Colonic mucosa (tissue), 4 donors: Measurements from ENCODE around the gene MAP3K5. TPM values are rescaled to one million over a fixed set of nuclear protein-coding genes. Genes with fewer than 3 reads are reported as not detected.

Experiments
- DNase-seq: peaks from one replicate; pipeline ENCODE4 v3.0.0-alpha.2; 2020
- H3K27ac ChIP-seq: fragments of 200-600 bp; one replicate; pipeline ENCODE4 v1.8.0; 2021
- H3K27me3 ChIP-seq: fragments of 200-600 bp; one replicate; pipeline ENCODE4 v1.8.0; 2021
- H3K36me3 ChIP-seq: fragments of 200-600 bp; one replicate; pipeline ENCODE4 v1.8.0; 2021
- H3K4me1 ChIP-seq: fragments of 200-600 bp; one replicate; pipeline ENCODE4 v1.8.0; 2021; ENCODE audit warnings: mild to moderate bottlenecking
- H3K4me3 ChIP-seq: fragments of 200-600 bp; one replicate; pipeline ENCODE4 v1.8.0; 2021
- H3K9ac ChIP-seq, 2 donors: one replicate each; pipeline ENCODE4 v1.7.0; 2013; ENCODE audit warnings: control low read depth in 2 of 2, low read depth in 2 of 2, low read length in 2 of 2
- H3K9me3 ChIP-seq: fragments of 200-600 bp; one replicate; pipeline ENCODE4 v1.8.0; 2021
- intact Hi-C: fragments of 100-400 bp; cut with DNase I; formaldehyde crosslinking; loops from one replicate; pipeline ENCODE4 v1.14.1; 2022
- total RNA-seq, 2 donors: library from RNA; stranded (reverse); fragmentation: NEBNext Ultra II Directional in 1 of 2; extraction: Animal tissue kit (Norgen Biotek cat#: 25700) in 1 of 2; gene quantifications; one replicate each; pipeline ENCODE4 v1.2.1, GENCODE V29; 2021
- TF ChIP-seq, protein P1 (sequence below): fragments of 200-600 bp; IDR thresholded peaks from one replicate; pipeline ENCODE4 v1.8.0; 2022; ENCODE audit warnings: antibody characterized with exemption, mild to moderate bottlenecking
- donor health status: healthy.
- donor health status: DM: no; HTN: no; CAD: no.
- donor health status: DM: no; HTN: no; CAD: no.

The MAP3K5 gene
- total RNA-seq, 2 donors from 2014 or later: 15.3 to 17.1 TPM

- intact Hi-C loops: no loop called here
- Histone ChIP-seq H3K27me3 (no peaks in the 10 kb centered on the region), H3K9me3 (no peaks in the 10 kb centered on the region), H3K4me3 (no peak overlapping the region), H3K27ac (no peak overlapping the region), H3K36me3 (no peaks in the 10 kb centered on the region), H3K9ac (no peak overlapping the region), H3K4me1 (peaks cover 6% of the 10 kb centered on the region)
- TF ChIP-seq, protein P1, sequence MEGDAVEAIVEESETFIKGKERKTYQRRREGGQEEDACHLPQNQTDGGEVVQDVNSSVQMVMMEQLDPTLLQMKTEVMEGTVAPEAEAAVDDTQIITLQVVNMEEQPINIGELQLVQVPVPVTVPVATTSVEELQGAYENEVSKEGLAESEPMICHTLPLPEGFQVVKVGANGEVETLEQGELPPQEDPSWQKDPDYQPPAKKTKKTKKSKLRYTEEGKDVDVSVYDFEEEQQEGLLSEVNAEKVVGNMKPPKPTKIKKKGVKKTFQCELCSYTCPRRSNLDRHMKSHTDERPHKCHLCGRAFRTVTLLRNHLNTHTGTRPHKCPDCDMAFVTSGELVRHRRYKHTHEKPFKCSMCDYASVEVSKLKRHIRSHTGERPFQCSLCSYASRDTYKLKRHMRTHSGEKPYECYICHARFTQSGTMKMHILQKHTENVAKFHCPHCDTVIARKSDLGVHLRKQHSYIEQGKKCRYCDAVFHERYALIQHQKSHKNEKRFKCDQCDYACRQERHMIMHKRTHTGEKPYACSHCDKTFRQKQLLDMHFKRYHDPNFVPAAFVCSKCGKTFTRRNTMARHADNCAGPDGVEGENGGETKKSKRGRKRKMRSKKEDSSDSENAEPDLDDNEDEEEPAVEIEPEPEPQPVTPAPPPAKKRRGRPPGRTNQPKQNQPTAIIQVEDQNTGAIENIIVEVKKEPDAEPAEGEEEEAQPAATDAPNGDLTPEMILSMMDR: no peak
- no peak for DNase-seq
Observed at GRCh38 chr6:136769759-136770158, 22.5 kb downstream of the MAP3K5 start.

- Histone ChIP-seq H3K4me1 (peaks cover 6% of the 10 kb centered on the region), H3K9me3 (no peaks in the 10 kb centered on the region), H3K27me3 (no peaks in the 10 kb centered on the region), H3K9ac (no peak overlapping the region), H3K36me3 (no peaks in the 10 kb centered on the region), H3K27ac (no peak overlapping the region), H3K4me3 (no peak overlapping the region)
- intact Hi-C loops: no loop called here
- TF ChIP-seq, protein P1: no peak
- no peak for DNase-seq
Observed at GRCh38 chr6:136769124-136769523, 23.2 kb downstream of the MAP3K5 start.

- Histone ChIP-seq H3K9ac (no peak overlapping the region), H3K27me3 (no peaks in the 10 kb centered on the region), H3K4me3 (no peak overlapping the region), H3K27ac (no peak overlapping the region), H3K9me3 (no peaks in the 10 kb centered on the region), H3K4me1 (peaks cover 12% of the 10 kb centered on the region), H3K36me3 (no peaks in the 10 kb centered on the region)
- intact Hi-C loops: no loop called here
- DNase-seq: no peak
- TF ChIP-seq, protein P1: no peak
Observed at GRCh38 chr6:136767570-136768309, 24.5 kb downstream of the MAP3K5 start.

GRCh38 chr6:136767103-136767502, 25.2 kb downstream of the MAP3K5 start:
- Histone ChIP-seq H3K27ac (no peak overlapping the region), H3K4me1 (peaks cover 16% of the 10 kb centered on the region), H3K9ac (no peak overlapping the region), H3K36me3 (no peaks in the 10 kb centered on the region), H3K9me3 (no peaks in the 10 kb centered on the region), H3K27me3 (no peaks in the 10 kb centered on the region), H3K4me3 (no peak overlapping the region)
- intact Hi-C loops: no loop called here
- TF ChIP-seq, protein P1: no peak
- no peak for DNase-seq

GRCh38 chr6:136766274-136766673, 26.0 kb downstream of the MAP3K5 start:
- peak; percentile 7 for DNase-seq
- intact Hi-C loops: no loop called here
- Histone ChIP-seq H3K4me3 (no peak overlapping the region), H3K9ac (no peak overlapping the region), H3K4me1 (peaks cover 16% of the 10 kb centered on the region), H3K36me3 (no peaks in the 10 kb centered on the region), H3K9me3 (no peaks in the 10 kb centered on the region), H3K27ac (no peak overlapping the region), H3K27me3 (no peaks in the 10 kb centered on the region)
- TF ChIP-seq, protein P1: no peak
